ENCODE measurements around the gene HOXA3.

DNA sequence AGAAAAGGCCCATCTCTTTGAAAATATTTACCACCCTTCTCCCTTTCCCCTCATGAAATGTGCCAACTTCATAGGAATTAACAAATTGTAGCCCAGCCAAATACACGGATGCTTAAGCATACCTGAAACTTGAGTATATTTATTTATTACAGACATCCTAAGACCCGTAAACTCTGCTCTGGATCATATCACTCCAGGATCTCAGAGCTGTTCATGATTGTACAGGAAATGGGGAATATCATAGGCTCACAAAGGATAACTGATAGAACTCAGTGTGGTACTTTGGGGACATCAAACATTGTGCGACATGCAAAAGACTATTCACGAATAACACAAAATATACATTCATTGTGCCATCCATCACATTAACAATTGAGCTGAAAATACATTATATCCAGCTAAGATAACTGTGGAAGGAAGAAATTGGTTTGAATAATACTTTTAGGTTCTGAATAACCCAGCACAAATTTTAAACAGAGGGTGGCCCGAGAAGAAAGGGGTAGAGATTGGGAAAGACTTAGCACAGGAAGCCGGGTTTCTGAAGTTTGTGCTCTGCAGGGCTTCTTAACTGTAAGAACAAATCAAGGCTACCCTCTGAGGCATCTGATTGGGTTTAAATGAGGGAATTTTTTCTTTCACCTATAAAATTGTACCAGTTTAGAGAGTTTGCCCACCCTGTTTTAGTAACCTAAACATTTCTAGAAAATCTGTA, 59.0 kb downstream of the HOXA3 start:
- TF ChIP-seq, protein P1, sequence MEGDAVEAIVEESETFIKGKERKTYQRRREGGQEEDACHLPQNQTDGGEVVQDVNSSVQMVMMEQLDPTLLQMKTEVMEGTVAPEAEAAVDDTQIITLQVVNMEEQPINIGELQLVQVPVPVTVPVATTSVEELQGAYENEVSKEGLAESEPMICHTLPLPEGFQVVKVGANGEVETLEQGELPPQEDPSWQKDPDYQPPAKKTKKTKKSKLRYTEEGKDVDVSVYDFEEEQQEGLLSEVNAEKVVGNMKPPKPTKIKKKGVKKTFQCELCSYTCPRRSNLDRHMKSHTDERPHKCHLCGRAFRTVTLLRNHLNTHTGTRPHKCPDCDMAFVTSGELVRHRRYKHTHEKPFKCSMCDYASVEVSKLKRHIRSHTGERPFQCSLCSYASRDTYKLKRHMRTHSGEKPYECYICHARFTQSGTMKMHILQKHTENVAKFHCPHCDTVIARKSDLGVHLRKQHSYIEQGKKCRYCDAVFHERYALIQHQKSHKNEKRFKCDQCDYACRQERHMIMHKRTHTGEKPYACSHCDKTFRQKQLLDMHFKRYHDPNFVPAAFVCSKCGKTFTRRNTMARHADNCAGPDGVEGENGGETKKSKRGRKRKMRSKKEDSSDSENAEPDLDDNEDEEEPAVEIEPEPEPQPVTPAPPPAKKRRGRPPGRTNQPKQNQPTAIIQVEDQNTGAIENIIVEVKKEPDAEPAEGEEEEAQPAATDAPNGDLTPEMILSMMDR (IDR thresholded peaks at IDR 0.05), result no peak
- TF ChIP-seq POLR2A (IDR thresholded peaks at IDR 0.05), result no peak

Measured in lower leg skin (tissue), 3 donors.